Lower leg skin (tissue), 4 donors: Measurements from ENCODE around the gene AKT3. TPM values are rescaled to one million over a fixed set of nuclear protein-coding genes. Genes with fewer than 3 reads are reported as not detected.

Experiments used
- DNase-seq, 2 donors: peaks; one replicate each; pipeline ENCODE4 v3.0.0-alpha.2; 2019; ENCODE audit warnings: low spot score in 2 of 2
- H3K4me3 ChIP-seq: fragments of 200-600 bp; sonication (generic); 2 replicates; pipeline ENCODE4 v1.5.1; 2017; ENCODE audit warnings: mild to moderate bottlenecking, low read depth; ENCODE audit not compliant: poor library complexity, severe bottlenecking
- POLR2A ChIP-seq, 2 donors: fragments of 450-650 bp; IDR thresholded peaks; one replicate each; pipeline ENCODE4 v1.6.1; 2016 to 2017; ENCODE audit warnings: antibody characterized with exemption in 2 of 2, mild to moderate bottlenecking in 1 of 2, moderate library complexity in 1 of 2
- WGBS, 2 donors: methylation state at CpG; one replicate each; pipeline ENCODE4 v1.1.5; 2018; 5-methylcytosine and 5-hydroxymethylcytosine counted together
- intact Hi-C: fragments of 100-400 bp; cut with DNase I; formaldehyde crosslinking; loops from one replicate; pipeline ENCODE4 v1.15.0; 2023; ENCODE audit warnings: low total_unique reads
- total RNA-seq, 4 donors: library from RNA; depleted of rRNA; stranded (reverse); fragments of >200 nt; gene quantifications; one replicate each; pipeline ENCODE4 v1.1.0, GENCODE V29; 2016
- TF ChIP-seq, protein P1 (sequence below), 3 donors: fragments of 450-650 bp; IDR thresholded peaks; one replicate each; pipeline ENCODE4 v1.5.1; 2016; ENCODE audit warnings: antibody characterized with exemption in 3 of 3, mild to moderate bottlenecking in 3 of 3, moderate library complexity in 2 of 3

Gene AKT3
- total RNA-seq, 4 donors from 2014 or later, result 7.8 to 16.3 (median 10.4) TPM

DNA sequence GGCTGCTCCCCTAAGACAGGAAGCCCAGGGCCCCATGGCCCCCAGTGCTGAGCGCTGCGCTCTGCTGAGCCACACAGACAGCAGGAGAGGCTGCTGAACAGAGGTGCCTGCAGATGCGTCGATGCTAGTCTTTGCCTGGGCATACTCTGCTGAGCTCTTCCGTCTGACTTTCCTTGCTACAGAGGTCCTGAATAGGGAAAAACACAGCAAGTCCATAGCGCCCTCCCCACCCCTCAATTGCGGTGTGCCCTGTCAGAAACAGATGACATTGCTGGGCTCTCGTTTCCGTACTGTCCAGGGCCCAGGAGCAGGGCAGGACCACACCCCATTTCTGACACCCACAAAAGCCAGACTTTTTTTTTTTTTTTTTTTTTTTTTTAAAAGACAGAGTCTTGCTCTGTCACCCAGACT lies 341.7 kb downstream of the AKT3 start:
- 86 to 87% methylated on average over 9 of the region's 9 CpGs for WGBS, 2 donors
- intact Hi-C loops, result no loop called here
- TF ChIP-seq, protein P1, sequence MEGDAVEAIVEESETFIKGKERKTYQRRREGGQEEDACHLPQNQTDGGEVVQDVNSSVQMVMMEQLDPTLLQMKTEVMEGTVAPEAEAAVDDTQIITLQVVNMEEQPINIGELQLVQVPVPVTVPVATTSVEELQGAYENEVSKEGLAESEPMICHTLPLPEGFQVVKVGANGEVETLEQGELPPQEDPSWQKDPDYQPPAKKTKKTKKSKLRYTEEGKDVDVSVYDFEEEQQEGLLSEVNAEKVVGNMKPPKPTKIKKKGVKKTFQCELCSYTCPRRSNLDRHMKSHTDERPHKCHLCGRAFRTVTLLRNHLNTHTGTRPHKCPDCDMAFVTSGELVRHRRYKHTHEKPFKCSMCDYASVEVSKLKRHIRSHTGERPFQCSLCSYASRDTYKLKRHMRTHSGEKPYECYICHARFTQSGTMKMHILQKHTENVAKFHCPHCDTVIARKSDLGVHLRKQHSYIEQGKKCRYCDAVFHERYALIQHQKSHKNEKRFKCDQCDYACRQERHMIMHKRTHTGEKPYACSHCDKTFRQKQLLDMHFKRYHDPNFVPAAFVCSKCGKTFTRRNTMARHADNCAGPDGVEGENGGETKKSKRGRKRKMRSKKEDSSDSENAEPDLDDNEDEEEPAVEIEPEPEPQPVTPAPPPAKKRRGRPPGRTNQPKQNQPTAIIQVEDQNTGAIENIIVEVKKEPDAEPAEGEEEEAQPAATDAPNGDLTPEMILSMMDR (IDR thresholded peaks at IDR 0.05), result no peak
- no peak for TF ChIP-seq POLR2A (IDR thresholded peaks at IDR 0.05)
- no peak for DNase-seq
- H3K4me3 ChIP-seq, result no peak overlapping the region

DNA sequence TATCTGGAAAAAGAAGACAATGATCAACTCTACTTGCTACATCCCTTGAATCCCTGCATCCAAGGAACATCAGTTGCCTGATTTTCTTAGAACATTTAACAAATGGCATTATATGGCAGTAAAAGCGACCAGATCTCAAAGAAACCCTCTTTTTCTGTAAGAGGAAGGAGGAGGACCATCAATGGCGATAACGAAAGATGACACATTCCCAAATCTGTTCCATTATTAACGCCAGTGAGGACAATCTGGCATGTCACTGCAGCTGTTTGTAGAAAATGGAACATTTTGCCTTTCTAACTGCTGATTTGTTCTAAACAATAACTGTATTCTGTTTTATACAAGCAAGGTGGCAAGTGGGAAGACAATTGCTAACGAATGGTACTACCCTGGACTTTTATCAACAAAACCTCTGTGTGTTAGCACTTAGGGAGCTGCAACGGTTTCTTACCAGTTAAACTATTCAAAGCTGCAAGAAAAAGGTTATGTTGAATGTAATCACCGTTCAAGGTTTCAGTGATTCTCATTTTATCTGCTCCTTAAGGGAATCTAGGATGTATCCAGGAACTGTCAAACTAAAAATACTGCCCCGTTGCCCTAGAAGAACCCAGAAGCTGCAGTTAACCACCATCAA lies 342.3 kb downstream of the AKT3 start:
- 86 to 87% methylated on average over 8 of the region's 8 CpGs for WGBS, 2 donors
- DNase-seq, result no peak
- intact Hi-C loops, result no loop called here

DNA sequence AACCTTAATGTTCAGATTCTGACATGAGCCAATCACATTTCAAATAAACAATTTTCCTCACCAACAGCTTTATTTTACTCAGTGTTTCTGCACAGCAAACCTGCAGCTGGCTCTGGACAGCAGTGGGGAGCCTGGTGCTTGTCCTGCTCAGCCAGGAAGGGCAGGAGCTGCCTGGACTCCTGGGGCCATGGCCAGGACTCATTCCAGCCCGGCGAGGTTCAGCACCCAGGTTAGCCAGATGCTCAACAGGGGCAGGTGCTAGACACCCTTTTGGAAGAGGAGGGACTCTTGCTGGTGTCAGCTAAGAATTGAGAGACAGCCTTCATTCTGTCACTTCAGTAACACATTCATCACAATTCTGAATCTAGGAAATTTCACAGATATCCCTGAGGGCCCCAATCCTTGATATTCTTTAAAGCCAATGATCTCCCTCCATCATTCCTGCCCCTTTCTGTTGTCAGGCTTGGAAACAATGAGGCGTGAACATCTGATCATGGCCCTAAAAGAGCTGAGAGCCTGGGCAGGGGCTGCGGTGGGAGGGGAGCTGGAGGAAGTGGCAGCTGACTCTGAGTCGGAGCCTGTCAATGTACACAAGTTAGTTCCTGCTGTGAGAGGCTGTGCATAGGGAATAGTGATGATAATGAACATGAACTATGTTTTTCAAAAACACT lies 342.9 kb downstream of the AKT3 start:
- intact Hi-C loops, result no loop called here

More for the DNA sequence above, 342.3 kb downstream of the AKT3 start:
- no peak overlapping the region for H3K4me3 ChIP-seq
- no peak for TF ChIP-seq POLR2A (IDR thresholded peaks at IDR 0.05)
- TF ChIP-seq, protein P1 (IDR thresholded peaks at IDR 0.05), result no peak

DNA sequence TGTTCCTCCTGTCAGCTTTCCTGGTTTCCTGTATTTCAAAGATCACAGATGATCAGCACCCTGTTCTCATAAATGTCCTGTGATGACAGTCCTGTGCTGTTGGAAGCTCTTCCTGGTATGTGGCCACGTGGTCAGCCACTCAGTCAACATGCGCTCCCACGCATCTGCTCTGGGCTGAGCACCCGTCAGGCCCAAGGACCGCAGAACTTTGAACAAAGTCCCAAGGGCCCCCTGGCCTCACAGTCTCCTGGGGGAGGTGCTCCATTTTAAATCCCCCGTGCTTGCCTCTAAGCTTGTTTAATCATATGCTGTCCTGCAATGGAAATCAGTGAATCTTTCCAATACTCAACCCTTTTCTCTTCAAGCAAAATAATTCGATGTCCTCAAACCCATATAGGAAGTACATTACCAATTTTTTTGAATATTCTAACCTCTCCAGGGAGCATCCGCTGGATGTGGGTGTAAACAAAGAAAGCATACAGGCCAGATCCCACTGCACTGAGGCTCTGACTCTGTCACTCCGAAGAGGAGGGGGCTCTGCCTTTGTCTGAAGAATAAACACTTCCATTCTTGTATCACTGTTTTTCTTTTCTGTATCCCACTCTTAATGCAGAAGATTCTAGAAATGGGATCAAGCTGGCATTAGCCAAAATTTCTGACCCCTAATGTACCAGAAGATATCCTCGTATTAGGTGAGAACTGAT lies 343.9 kb downstream of the AKT3 start:
- 83 to 89% methylated on average over 10 of the region's 10 CpGs for WGBS, 2 donors
- no peak for TF ChIP-seq POLR2A (IDR thresholded peaks at IDR 0.05)
- TF ChIP-seq, protein P1 (IDR thresholded peaks at IDR 0.05), result no peak
- intact Hi-C loops, result no loop called here

More for the DNA sequence above, 342.9 kb downstream of the AKT3 start:
- WGBS, 2 donors, result 77 to 84% methylated on average over 5 of the region's 5 CpGs
- no peak overlapping the region for H3K4me3 ChIP-seq
- no peak for TF ChIP-seq POLR2A (IDR thresholded peaks at IDR 0.05)
- TF ChIP-seq, protein P1 (IDR thresholded peaks at IDR 0.05), result no peak
- DNase-seq, result no peak

DNA sequence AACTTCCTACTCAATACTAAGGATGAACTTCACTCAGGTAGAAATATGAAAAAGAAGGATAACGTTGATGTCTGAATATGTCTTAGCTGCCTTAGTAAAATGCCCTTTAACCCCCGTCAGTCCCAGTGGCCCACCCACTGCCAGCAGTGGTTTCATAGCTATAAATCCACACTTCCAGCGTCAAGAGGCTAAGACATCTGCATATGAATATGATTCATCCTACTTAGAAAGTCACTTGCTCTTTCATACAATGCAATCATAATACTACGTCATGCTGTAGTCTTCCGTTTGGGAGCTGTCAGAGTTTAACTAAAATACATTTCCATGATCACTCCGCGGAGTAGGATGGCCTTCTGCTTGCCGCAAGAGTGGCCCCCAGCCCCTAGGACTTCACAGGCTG lies 346.9 kb downstream of the AKT3 start:
- 89 to 91% methylated on average over 8 of the region's 8 CpGs for WGBS, 2 donors
- intact Hi-C loops, result no loop called here
- no peak overlapping the region for H3K4me3 ChIP-seq
- TF ChIP-seq, protein P1 (IDR thresholded peaks at IDR 0.05), result no peak
- TF ChIP-seq POLR2A (IDR thresholded peaks at IDR 0.05), result no peak
- DNase-seq, result peak in 1 of 2 donors; percentile 40

More for the DNA sequence above, 343.9 kb downstream of the AKT3 start:
- DNase-seq, result no peak
- no peak overlapping the region for H3K4me3 ChIP-seq
